K562 (cell line): ENCODE measurements around the gene CUL1. TPM values are rescaled to one million over a fixed set of nuclear protein-coding genes. Genes with fewer than 3 reads are reported as not detected.
A peak's percentile ranks its signal among the peaks of the same experiment; 100 is the strongest.

ENCODE experiments used
- ATAC-seq: fragments of 200-7000 bp; cut with Tn5 transposase; 3 replicates; pipeline ENCODE4 v1.9.1; 2020; ENCODE audit warnings: moderate library complexity
- BruUV-seq: library from RNA; stranded (reverse); fragments of 400-500 nt; replicated peaks from 2 replicates; lab custom pipeline; 2021; lab: Mats Ljungman, UMichigan
- CTCF ChIA-PET: fragments of 300-600 bp; formaldehyde crosslinking; extraction: SDS; loops from one replicate; lab custom pipeline; 2021; ENCODE audit warnings: low intra/inter-chr PET ratio; lab: Yijun Ruan, JAX
- POLR2A ChIA-PET: fragments of 300-600, 350-650 bp; sonication (Branson Sonifier 250); formaldehyde crosslinking; extraction: SDS; loops from one replicate; lab custom pipeline; 2021; ENCODE audit warnings: antibody characterized with exemption, inconsistent platforms; lab: Yijun Ruan, JAX
- DNase-seq, 4 experiments: peaks; one replicate each; pipeline versions ENCODE4 v3.0.0 to v3.0.0-alpha.2; 2011 to 2018; ENCODE audit warnings: low spot score in 3 of 4, mixed read lengths in 3 of 4; ENCODE audit errors: extremely low read depth in 1 of 4
- FAIRE-seq: peaks from 2 replicates; lab custom pipeline; 2011; peaks lifted over from hg19 to GRCh38; lab: Jason Lieb, UNC
- H2AFZ ChIP-seq: 2 replicates; pipeline ENCODE4 v1.6.0; 2011; ENCODE audit warnings: low read depth, low read length, control low read depth, inconsistent platforms
- H3K27ac ChIP-seq: fragments of 200-600 bp; 3 replicates; pipeline ENCODE4 v1.8.0; 2011; ENCODE audit warnings: low read depth, mild to moderate bottlenecking, control low read depth, inconsistent platforms, low read length, moderate library complexity, mixed read lengths; ENCODE audit errors: extremely low read depth
- H3K27me3 ChIP-seq, 2 experiments: fragments of 300-600 bp in 1 of 2; 2 replicates in 1 of 2; 3 replicates in 1 of 2; pipeline versions ENCODE4 v1.6.0 to v1.8.0; 2011; ENCODE audit warnings: inconsistent platforms in 2 of 2, low read length in 2 of 2, mild to moderate bottlenecking in 1 of 2, mixed read lengths in 1 of 2, moderate library complexity in 1 of 2; ENCODE audit not compliant: control insufficient read depth in 2 of 2, insufficient read depth in 2 of 2
- H3K36me3 ChIP-seq: fragments of 300-600 bp; 3 replicates; pipeline ENCODE4 v1.8.0; 2011; ENCODE audit warnings: mild to moderate bottlenecking, low read length, inconsistent platforms; ENCODE audit not compliant: control insufficient read depth, insufficient read depth
- H3K4me1 ChIP-seq, 2 experiments: fragments of 200-600 bp in 1 of 2; replicated peaks in 1 of 2; 2 replicates in 1 of 2; 3 replicates in 1 of 2; pipeline versions ENCODE4 v1.5.1 to v1.8.0; 2011; ENCODE audit warnings: inconsistent platforms in 2 of 2, low read length in 2 of 2, mild to moderate bottlenecking in 1 of 2, mixed read lengths in 1 of 2, moderate library complexity in 1 of 2; ENCODE audit not compliant: control insufficient read depth in 2 of 2, insufficient read depth in 2 of 2
- H3K4me2 ChIP-seq: 2 replicates; pipeline ENCODE4 v1.6.1; 2011; ENCODE audit warnings: low read length, control low read depth, inconsistent platforms, mixed read lengths; ENCODE audit not compliant: insufficient read depth
- H3K4me3 ChIP-seq: fragments of 200-600 bp; sonication (generic), shearing (Covaris generic); 2 replicates; pipeline ENCODE4 v1.5.1; 2016; ENCODE audit warnings: control low read depth, inconsistent platforms
- H3K79me2 ChIP-seq: fragments of 200-600 bp; 3 replicates; pipeline ENCODE4 v1.8.0; 2011; ENCODE audit warnings: low read length, inconsistent platforms; ENCODE audit not compliant: control insufficient read depth, insufficient read depth
- H3K9ac ChIP-seq, 2 experiments: 2 replicates each; pipeline versions ENCODE4 v1.6.0 to v1.6.1; 2011; ENCODE audit warnings: low read depth in 2 of 2, low read length in 2 of 2, control low read depth in 1 of 2, inconsistent platforms in 1 of 2, mild to moderate bottlenecking in 1 of 2, mixed read lengths in 1 of 2; ENCODE audit not compliant: insufficient read depth in 1 of 2
- H3K9me1 ChIP-seq: one replicate; pipeline ENCODE4 v1.6.0; 2011; ENCODE audit warnings: inconsistent platforms, mild to moderate bottlenecking, low read length, moderate library complexity; ENCODE audit not compliant: control insufficient read depth, insufficient read depth
- H3K9me3 ChIP-seq: replicated peaks from 2 replicates; pipeline ENCODE4 v1.5.1; 2011; ENCODE audit warnings: low read depth, low read length, inconsistent platforms; ENCODE audit not compliant: control insufficient read depth, insufficient read depth
- H4K20me1 ChIP-seq: replicated peaks from 2 replicates; pipeline ENCODE4 v1.6.1; 2011; ENCODE audit warnings: low read length, inconsistent platforms, mixed read lengths; ENCODE audit not compliant: control insufficient read depth, insufficient read depth
- ARNT ChIP-seq, 2 experiments: fragments of 450-650 bp; IDR thresholded peaks; 2 replicates each; pipeline ENCODE4 v1.6.1; 2016; ENCODE audit warnings: mild to moderate bottlenecking in 1 of 2
- MCM2 ChIP-seq: fragments of 450-650 bp; IDR thresholded peaks from 2 replicates; pipeline ENCODE4 v1.6.1; 2017; ENCODE audit warnings: low read depth, mild to moderate bottlenecking
- NFIC ChIP-seq: fragments of 450-650 bp; IDR thresholded peaks from 2 replicates; pipeline ENCODE4 v1.6.1; 2017; ENCODE audit warnings: mild to moderate bottlenecking, inconsistent platforms
- POU5F1 ChIP-seq: fragments of 150-350 bp; IDR thresholded peaks from 2 replicates; pipeline ENCODE4 v1.6.1; 2014; ENCODE audit warnings: borderline replicate concordance, low read length, low read depth, mild to moderate bottlenecking; ENCODE audit not compliant: partially characterized antibody
- RNF2 ChIP-seq: sonication (generic); IDR thresholded peaks from 2 replicates; pipeline ENCODE4 v1.6.1; 2016
- WGBS: fragments of 100-300 bp; shearing (Covaris generic); methylation state at CpG from one replicate; pipeline ENCODE4 v1.1.6; 2016; ENCODE audit warnings: low coverage, mixed read lengths; ENCODE audit not compliant: insufficient coverage; ENCODE audit errors: missing lambda C conversion rate; 5-methylcytosine and 5-hydroxymethylcytosine counted together
- in situ Hi-C: fragments of 300-500 bp; cut with MboI; formaldehyde crosslinking; loops from 4 replicates; pipeline ENCODE4 v1.15.0; 2018; ENCODE audit warnings: inconsistent platforms, mixed read lengths
- intact Hi-C: fragments of 100-400 bp; cut with micrococcal nuclease; formaldehyde crosslinking; loops from 2 replicates; pipeline ENCODE4 v1.14.2; 2022
- polyA plus RNA-seq, 8 experiments: library from polyadenylated mRNA; depleted of rRNA in 4 of 8; stranded (reverse) in 5 of 8; unstranded in 3 of 8; fragments of >200 nt; fragmentation: Nextera tagmentation in 2 of 8; fragmentation: Illumina TruSeq in 1 of 8; extraction: Ambion mirVana in 2 of 8; extraction: Trizol in 1 of 8; gene quantifications; 2 replicates each; pipeline versions ENCODE4 v1.2.1 to v1.2.3, GENCODE V29; 2011 to 2014; ENCODE audit warnings: inconsistent platforms in 1 of 8, missing spikeins in 1 of 8
- total RNA-seq, 7 experiments: library from RNA; depleted of rRNA in 6 of 7; stranded (reverse); fragments of >200 nt in 6 of 7; fragmentation: Illumina TruSeq in 2 of 7; extraction: Trizol in 2 of 7; gene quantifications; 2 replicates each; pipeline versions ENCODE4 v1.2.1 to v1.2.3, GENCODE V29; 2011 to 2021; ENCODE audit warnings: low replicate concordance in 1 of 7
- TF ChIP-seq, protein P1 (sequence below), 3 experiments: fragments of 200-800 bp in 1 of 3; sonication (Bioruptor generic) in 1 of 3; sonication (generic) in 1 of 3; formaldehyde crosslinking in 1 of 3; IDR thresholded peaks; 2 replicates each; pipeline versions ENCODE4 v1.6.1 to v1.8.0; 2016 to 2022; ENCODE audit warnings: mild to moderate bottlenecking in 2 of 3, missing compliant biosample characterization in 2 of 3, missing genetic modification characterization in 2 of 3, missing genetic modification reagents in 1 of 3

Gene CUL1
- total and polyA plus RNA-seq, 9 of the 15 experiments (the other 6 are each of a cell fraction or from before 2014, with no cell fraction given): 31.5 to 107 (median 96.5) TPM

DNA sequence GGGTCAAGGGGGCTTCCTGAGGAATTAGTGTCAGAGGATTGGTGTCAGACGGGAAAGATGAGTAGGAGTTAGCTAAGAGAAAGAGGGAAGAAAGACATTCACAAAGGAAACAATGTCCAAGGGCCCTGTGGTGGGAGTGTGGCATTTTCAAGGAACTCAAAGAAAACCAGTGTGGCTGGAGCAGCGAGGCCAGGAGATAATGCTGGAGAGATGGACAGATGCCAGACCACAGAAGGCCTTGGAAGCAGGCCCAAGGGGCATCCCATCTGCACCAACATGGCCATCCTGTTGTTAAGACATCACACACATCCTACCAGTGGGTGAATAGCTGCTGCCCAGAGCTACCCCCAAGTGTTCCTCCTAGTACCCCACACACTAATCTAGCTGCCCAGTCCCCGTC is 36.1 kb upstream of the CUL1 start:
- no peaks in the 10 kb centered on the region for H3K9me3 ChIP-seq
- no peak overlapping the region for H2AFZ ChIP-seq
- H3K27me3 ChIP-seq: peaks cover 22 to 24% of the 10 kb centered on the region in 2 experiments
- BruUV-seq: no TSS peak
- TF ChIP-seq RNF2: no peak
- peak; percentile 37 for TF ChIP-seq NFIC
- TF ChIP-seq POU5F1: no peak
- TF ChIP-seq MCM2: no peak
- DNase-seq (no peak), FAIRE-seq (no peak), ATAC-seq (no peak; the same call in 2 of the 3 replicates)
- no peak overlapping the region for H3K4me2 ChIP-seq
- no peaks in the 10 kb centered on the region for H3K79me2 ChIP-seq
- intact Hi-C loops (no loop called here), in situ Hi-C loops (no loop called here)
- H3K9me1 ChIP-seq: no peaks in the 10 kb centered on the region
- H3K27ac ChIP-seq: no peak overlapping the region
- H4K20me1 ChIP-seq: no peaks in the 10 kb centered on the region
- no peaks in the 10 kb centered on the region for H3K4me1 ChIP-seq
- no peak overlapping the region for H3K4me3 ChIP-seq
- no peak overlapping the region for H3K9ac ChIP-seq
- ChIA-PET POLR2A (no interaction called here), CTCF (no interaction called here)
- H3K36me3 ChIP-seq: no peaks in the 10 kb centered on the region
- 2% methylated on average over 3 of the region's 3 CpGs for WGBS

DNA sequence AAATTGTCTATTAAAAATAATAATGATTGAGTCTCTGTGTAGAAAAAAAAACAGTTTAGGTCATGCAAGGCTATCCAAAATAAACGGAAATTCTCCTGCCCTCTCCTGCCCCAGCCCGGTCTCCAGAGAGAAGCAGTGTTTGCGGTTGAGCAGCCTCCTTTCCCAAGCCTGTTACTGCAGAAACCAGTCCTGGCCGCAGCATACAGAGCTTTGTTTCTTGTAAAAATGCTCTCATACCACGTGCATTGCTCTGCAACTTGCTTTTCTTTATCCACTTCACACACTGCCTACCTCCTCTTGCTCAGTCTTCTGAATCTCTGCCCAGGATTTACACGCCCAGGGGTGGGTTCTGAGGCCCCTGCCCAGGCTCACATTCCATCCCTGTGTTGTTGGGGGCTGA is 34.4 kb upstream of the CUL1 start:
- Histone ChIP-seq H3K4me2 (no peak overlapping the region), H3K4me3 (no peak overlapping the region), H3K27ac (no peak overlapping the region), H3K79me2 (no peaks in the 10 kb centered on the region), H3K9ac (no peak overlapping the region), H2AFZ (no peak overlapping the region), H3K36me3 (no peaks in the 10 kb centered on the region), H3K27me3 (peaks cover 21 to 25% of the 10 kb centered on the region in 2 experiments), H4K20me1 (no peaks in the 10 kb centered on the region), H3K4me1 (no peaks in the 10 kb centered on the region), H3K9me1 (no peaks in the 10 kb centered on the region), H3K9me3 (no peaks in the 10 kb centered on the region)
- CTCF ChIA-PET: no interaction called here
- 3% methylated on average over 6 of the region's 6 CpGs for WGBS
- no peak for DNase-seq
- TF ChIP-seq ARNT (IDR thresholded peaks at IDR 0.05): no peak
- TF ChIP-seq, protein P1, sequence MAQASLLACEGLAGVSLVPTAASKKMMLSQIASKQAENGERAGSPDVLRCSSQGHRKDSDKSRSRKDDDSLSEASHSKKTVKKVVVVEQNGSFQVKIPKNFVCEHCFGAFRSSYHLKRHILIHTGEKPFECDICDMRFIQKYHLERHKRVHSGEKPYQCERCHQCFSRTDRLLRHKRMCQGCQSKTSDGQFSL (CRISPR knock-in tag; IDR thresholded peaks at IDR 0.05): no peak
- TF ChIP-seq, protein P1 (tag; IDR thresholded peaks at IDR 0.05): no peak
- in situ Hi-C loops: no loop called here
- peak; percentile 21; the same call in 1 of the 3 replicates for ATAC-seq
- BruUV-seq: no TSS peak
- FAIRE-seq: no peak
- POLR2A ChIA-PET: interaction anchor here (0.6 to 1.4 kb wide), 2 partner anchors 9 to 11 kb away, joined by 3 to 4 read pairs; no protein-coding TSS in a partner anchor
- intact Hi-C loops: no loop called here
